Muscle layer of duodenum (tissue), 2 donors: ENCODE results near the gene MAPT.
"Not testable (repeated sequence)": the region's sequence is repeated elsewhere in the genome, so short reads cannot be mapped to it uniquely, and the experiment has no call there.

Experiments used
- H3K27ac ChIP-seq: one replicate; pipeline ENCODE4 v1.7.0; 2013; ENCODE audit warnings: mild to moderate bottlenecking, low read length
- H3K27me3 ChIP-seq: one replicate; pipeline ENCODE4 v1.7.0; 2013; ENCODE audit warnings: low read depth, mild to moderate bottlenecking, control low read depth, low read length
- H3K36me3 ChIP-seq, 2 donors: one replicate each; pipeline ENCODE4 v1.7.0; 2013; ENCODE audit warnings: low read length in 2 of 2, control low read depth in 1 of 2, mild to moderate bottlenecking in 1 of 2; ENCODE audit not compliant: insufficient read depth in 2 of 2, control insufficient read depth in 1 of 2
- H3K4me1 ChIP-seq, 2 donors: one replicate each; pipeline ENCODE4 v1.7.0; 2013; ENCODE audit warnings: low read length in 2 of 2, mild to moderate bottlenecking in 2 of 2, control low read depth in 1 of 2, moderate library complexity in 1 of 2; ENCODE audit not compliant: insufficient read depth in 2 of 2, control insufficient read depth in 1 of 2
- H3K4me3 ChIP-seq, 2 donors: one replicate each; pipeline ENCODE4 v1.7.0; 2013; ENCODE audit warnings: low read length in 2 of 2, low read depth in 1 of 2, mild to moderate bottlenecking in 1 of 2
- H3K9me3 ChIP-seq, 2 donors: one replicate each; pipeline ENCODE4 v1.7.0; 2013; ENCODE audit warnings: low read length in 2 of 2, control low read depth in 1 of 2, mild to moderate bottlenecking in 1 of 2; ENCODE audit not compliant: control insufficient read depth in 1 of 2
- donor health status: healthy.

MAPT gene

DNA sequence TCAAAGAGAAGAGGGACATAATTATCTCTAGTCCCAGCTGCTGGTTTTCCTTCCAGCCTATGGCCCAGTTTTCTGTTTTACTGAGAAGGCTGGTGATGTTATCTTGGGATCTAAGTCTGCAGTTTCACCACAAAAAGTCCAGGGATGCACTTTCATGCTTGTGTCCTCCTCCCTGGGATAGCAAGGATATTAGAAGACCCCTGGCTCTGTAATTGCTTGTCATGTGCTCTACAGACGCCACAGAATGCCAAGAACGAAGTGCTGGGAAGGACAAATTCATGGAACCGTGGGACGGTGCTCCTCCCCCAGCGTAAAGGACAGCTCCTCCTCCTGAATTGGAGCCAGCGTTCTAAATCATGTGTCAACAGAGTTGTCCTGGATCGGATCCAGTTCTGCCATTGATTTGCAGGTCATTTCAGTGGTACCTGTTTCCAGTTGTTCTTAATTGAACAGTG, 8.6 kb downstream of the MAPT start:
- H3K27me3 ChIP-seq = peaks cover 5% of the 10 kb centered on the region
- no peaks in the 10 kb centered on the region for H3K36me3 ChIP-seq
- H3K4me3 ChIP-seq = no peak overlapping the region
- no peak overlapping the region for H3K27ac ChIP-seq
- H3K9me3 ChIP-seq = no peaks in the 10 kb centered on the region
- no peaks in the 10 kb centered on the region for H3K4me1 ChIP-seq

DNA sequence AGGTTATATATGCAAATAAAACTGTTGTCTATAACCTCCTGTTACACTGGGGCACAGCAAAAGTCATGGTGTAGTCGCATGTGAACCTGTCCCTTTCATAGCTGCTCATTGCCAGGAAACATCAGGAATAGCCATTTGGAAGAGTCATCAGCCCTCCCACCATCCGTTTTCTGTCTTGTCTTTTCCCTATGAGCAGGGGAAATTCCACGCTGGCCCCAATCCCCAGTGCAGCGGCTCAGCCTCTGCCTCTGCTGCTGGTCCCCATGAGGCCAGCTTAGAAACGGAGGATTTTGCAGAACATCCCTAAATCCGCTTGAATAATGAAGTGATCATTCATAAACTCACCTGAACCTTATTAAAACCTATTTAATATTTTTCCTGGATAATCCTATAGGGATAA, 10.5 kb downstream of the MAPT start:
- Histone ChIP-seq H3K4me3 (no peak overlapping the region), H3K36me3 (no peaks in the 10 kb centered on the region), H3K27me3 (peaks cover 4% of the 10 kb centered on the region), H3K27ac (no peak overlapping the region), H3K4me1 (no peaks in the 10 kb centered on the region), H3K9me3 (no peaks in the 10 kb centered on the region)

- H3K36me3 ChIP-seq = no peaks in the 10 kb centered on the region
- no peaks in the 10 kb centered on the region for H3K9me3 ChIP-seq
- peaks cover 4% of the 10 kb centered on the region for H3K27me3 ChIP-seq
- H3K27ac ChIP-seq = no peak overlapping the region
- no peak overlapping the region for H3K4me3 ChIP-seq
- H3K4me1 ChIP-seq = no peaks in the 10 kb centered on the region
These were observed 11.5 kb downstream of the MAPT start for GRCh38 chr17:45905814-45906213.

DNA sequence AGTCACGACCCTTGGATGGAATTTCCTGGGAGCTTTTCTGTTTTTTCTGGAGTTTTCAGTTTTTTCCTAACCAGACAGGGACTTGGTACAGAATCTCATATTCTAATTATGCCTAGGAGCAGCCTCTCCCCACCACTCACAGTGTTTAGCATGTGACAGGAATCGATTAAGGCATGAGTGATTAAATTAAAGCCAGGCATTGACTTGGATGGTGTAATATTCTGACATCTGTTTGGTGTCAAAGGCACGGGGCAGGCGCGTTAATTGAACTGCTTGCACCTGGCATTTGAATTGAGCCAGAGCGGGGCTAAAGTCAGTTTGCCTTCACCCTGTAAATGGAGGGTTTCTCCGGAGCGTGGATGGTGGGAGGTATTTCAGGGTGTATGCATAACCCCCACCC, 11.9 kb downstream of the MAPT start:
- Histone ChIP-seq H3K4me1 (no peaks in the 10 kb centered on the region), H3K27me3 (peaks cover 4% of the 10 kb centered on the region), H3K36me3 (no peaks in the 10 kb centered on the region), H3K27ac (no peak overlapping the region), H3K4me3 (no peak overlapping the region), H3K9me3 (no peaks in the 10 kb centered on the region)

DNA sequence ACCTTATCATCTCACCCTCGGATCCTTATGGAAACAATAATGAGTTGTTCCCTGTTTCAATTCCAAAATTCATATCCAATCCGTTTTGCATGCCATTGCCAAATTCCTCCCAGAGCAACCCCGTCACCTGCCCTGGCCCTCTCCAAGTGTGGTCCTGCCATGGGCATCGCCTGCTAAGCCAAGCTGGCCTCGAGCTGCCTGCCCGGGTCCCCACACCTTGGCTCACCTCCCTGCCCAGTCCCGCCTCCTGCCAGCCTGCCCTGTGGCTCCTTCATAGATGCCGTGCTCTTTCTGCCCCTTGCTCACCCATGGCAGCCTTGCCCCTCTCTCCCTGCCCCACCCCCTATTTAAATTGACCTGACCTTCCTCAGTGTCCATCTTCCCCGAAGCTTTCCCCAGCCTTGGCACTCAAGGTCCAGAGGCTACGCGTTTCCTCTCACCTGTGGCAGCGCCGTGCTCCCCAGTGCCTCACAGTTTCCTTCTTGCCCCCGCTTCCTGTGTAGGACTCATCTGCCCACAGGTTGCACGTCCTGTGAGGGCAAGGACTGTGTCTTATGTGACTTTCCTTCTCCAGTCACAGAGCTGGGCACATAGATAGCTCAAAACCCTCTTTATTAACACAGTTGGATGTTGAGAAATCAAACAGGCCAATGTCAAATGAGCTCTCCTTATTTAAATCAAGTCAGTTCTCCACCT, 12.7 kb downstream of the MAPT start:
- peaks cover 0 to 4% of the 10 kb centered on the region in 2 donors for H3K9me3 ChIP-seq
- H3K4me3 ChIP-seq = no peak overlapping the region
- H3K36me3 ChIP-seq = no peaks in the 10 kb centered on the region
- H3K27me3 ChIP-seq = peaks cover 4% of the 10 kb centered on the region
- H3K27ac ChIP-seq = no peak overlapping the region
- H3K4me1 ChIP-seq = no peaks in the 10 kb centered on the region

DNA sequence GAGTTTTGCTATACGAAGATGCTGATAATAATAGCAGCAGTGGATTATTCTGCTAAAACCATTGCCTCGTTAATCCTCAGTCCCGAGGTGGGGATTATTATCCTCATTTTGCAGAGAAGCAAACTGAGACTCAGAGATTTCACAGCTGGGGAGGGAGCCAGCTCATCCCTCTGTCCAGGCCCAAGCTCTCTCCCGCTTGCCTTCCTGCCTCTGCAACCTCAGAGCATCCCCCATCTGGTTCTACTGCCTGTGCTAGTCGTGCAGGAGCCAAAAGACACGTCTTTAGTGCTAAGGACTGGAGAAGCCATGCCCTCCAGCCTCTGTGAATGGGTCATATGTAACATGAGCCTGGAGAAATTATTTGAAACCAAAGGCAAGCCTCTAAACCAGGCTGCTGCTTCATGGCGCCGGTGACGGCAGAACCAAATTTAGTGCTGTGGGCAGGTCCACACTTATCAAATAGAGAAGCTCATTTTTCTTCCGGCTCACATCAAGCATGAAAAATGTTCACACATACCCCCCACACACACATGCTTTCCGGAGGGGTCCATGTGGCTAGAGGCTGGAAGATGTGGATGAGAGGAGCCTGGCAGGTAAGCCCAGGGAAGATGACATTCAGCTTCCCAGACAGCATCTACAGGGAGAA, 13.5 kb downstream of the MAPT start:
- H3K36me3 ChIP-seq = no peaks in the 10 kb centered on the region
- no peak overlapping the region for H3K27ac ChIP-seq
- H3K4me3 ChIP-seq = no peak overlapping the region
- no peaks in the 10 kb centered on the region for H3K4me1 ChIP-seq
- peaks cover 0 to 9% of the 10 kb centered on the region in 2 donors for H3K9me3 ChIP-seq
- peaks cover 3% of the 10 kb centered on the region for H3K27me3 ChIP-seq

GRCh38 chr17:45908460-45908859, 14.1 kb downstream of the MAPT start:
- no peak overlapping the region for H3K27ac ChIP-seq
- H3K4me3 ChIP-seq = no peak overlapping the region
- H3K4me1 ChIP-seq = no peaks in the 10 kb centered on the region
- no peaks in the 10 kb centered on the region for H3K36me3 ChIP-seq
- peaks cover 0 to 9% of the 10 kb centered on the region in 2 donors for H3K9me3 ChIP-seq
- no peaks in the 10 kb centered on the region for H3K27me3 ChIP-seq

DNA sequence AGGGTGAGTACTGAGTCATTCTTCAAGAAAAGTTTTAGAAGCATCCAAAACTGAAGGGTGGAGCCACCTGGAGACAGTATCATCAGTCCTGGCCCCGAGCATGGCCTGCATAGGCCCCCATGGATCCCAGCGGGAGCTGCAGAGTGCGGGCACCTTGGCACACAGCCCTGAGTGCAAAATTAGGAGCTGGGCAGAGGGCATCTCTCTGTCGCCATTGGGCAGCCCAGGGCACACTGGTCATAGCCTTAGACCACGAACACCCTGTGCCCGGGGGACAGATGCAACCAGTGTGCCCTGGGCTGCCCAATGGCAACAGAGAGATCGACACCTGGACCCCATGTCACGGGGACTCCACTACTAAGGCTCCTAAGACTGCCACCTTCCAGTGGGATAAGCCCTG, 14.6 kb downstream of the MAPT start:
- Histone ChIP-seq H3K27ac (no peak overlapping the region), H3K4me1 (no peaks in the 10 kb centered on the region), H3K36me3 (no peaks in the 10 kb centered on the region), H3K4me3 (no peak overlapping the region), H3K27me3 (no peaks in the 10 kb centered on the region), H3K9me3 (peaks cover 0 to 9% of the 10 kb centered on the region in 2 donors)

GRCh38 chr17:45910667-45911066, 16.3 kb downstream of the MAPT start:
- Histone ChIP-seq H3K9me3 (peaks cover 0 to 9% of the 10 kb centered on the region in 2 donors), H3K4me3 (no peak overlapping the region), H3K4me1 (no peaks in the 10 kb centered on the region), H3K36me3 (no peaks in the 10 kb centered on the region), H3K27me3 (no peaks in the 10 kb centered on the region), H3K27ac (no peak overlapping the region)

GRCh38 chr17:45912319-45912718, 18.0 kb downstream of the MAPT start:
- Histone ChIP-seq H3K4me3 (no peak overlapping the region), H3K4me1 (no peaks in the 10 kb centered on the region), H3K27ac (no peak overlapping the region), H3K9me3 (peaks cover 0 to 9% of the 10 kb centered on the region in 2 donors), H3K27me3 (no peaks in the 10 kb centered on the region), H3K36me3 (no peaks in the 10 kb centered on the region)

DNA sequence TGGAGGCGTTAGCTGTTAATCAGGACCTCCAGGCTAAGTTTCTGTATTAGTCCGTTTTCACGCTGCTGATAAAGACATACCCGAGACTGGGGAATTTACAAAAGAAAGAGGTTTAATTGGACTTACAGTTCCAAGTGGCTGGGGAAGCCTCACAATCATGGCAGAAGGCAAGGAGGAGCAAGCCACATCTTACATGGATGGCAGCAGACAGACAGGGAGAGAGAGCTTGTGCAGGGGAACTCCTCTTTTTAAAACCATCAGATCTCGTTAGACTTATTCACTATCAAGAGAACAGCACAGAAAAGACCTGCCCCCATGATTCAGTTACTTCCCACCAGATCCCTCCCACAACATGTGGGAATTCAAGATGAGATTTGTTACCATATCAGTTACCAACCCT, 18.7 kb downstream of the MAPT start:
- not testable (repeated sequence) for H3K27me3 ChIP-seq, H3K36me3 ChIP-seq, H3K4me1 ChIP-seq, H3K9me3 ChIP-seq, H3K27ac ChIP-seq, H3K4me3 ChIP-seq
